MM.1S (cell line): ENCODE measurements around the gene FCHSD2.

Experiments
- DNase-seq: peaks from one replicate; pipeline ENCODE4 v3.0.0-alpha.2; 2015
- H2AFZ ChIP-seq: fragments of 300-600 bp; sonication (generic); 2 replicates; pipeline ENCODE4 v1.6.0; 2016; ENCODE audit warnings: antibody characterized with exemption, low read length
- H3F3A ChIP-seq: fragments of 300-600 bp; sonication (generic); 2 replicates; pipeline ENCODE4 v1.6.1; 2016; ENCODE audit warnings: mild to moderate bottlenecking, antibody characterized with exemption, low read length, moderate library complexity, mixed read lengths; ENCODE audit not compliant: insufficient read depth
- H3K27ac ChIP-seq: fragments of 300-600 bp; sonication (generic); 2 replicates; pipeline ENCODE4 v1.5.1; 2016; ENCODE audit warnings: mild to moderate bottlenecking, low read length
- H3K27me3 ChIP-seq: fragments of 300-600 bp; sonication (generic); replicated peaks from 2 replicates; pipeline ENCODE4 v1.6.0; 2016; ENCODE audit warnings: low read length; ENCODE audit not compliant: insufficient read depth
- H3K36me3 ChIP-seq: fragments of 300-600 bp; sonication (generic); replicated peaks from 2 replicates; pipeline ENCODE4 v1.6.1; 2016; ENCODE audit warnings: mild to moderate bottlenecking, low read length, mixed read lengths; ENCODE audit not compliant: insufficient read depth
- H3K4me1 ChIP-seq: fragments of 300-600 bp; sonication (generic); 2 replicates; pipeline ENCODE4 v1.6.1; 2016; ENCODE audit warnings: low read length, mixed read lengths
- H3K4me2 ChIP-seq: fragments of 300-600 bp; sonication (generic); 2 replicates; pipeline ENCODE4 v1.6.0; 2016; ENCODE audit warnings: low read depth, low read length
- H3K4me3 ChIP-seq: fragments of 300-600 bp; sonication (generic); 2 replicates; pipeline ENCODE4 v1.5.1; 2016; ENCODE audit warnings: low read length, mixed read lengths
- H3K79me2 ChIP-seq: fragments of 300-600 bp; sonication (generic); 2 replicates; pipeline ENCODE4 v1.6.1; 2016; ENCODE audit warnings: mixed run types, low read length, mixed read lengths
- H3K9ac ChIP-seq: fragments of 300-600 bp; sonication (generic); 2 replicates; pipeline ENCODE4 v1.6.1; 2016; ENCODE audit warnings: low read length, mixed read lengths
- H3K9me2 ChIP-seq: fragments of 300-600 bp; sonication (generic); replicated peaks from 2 replicates; pipeline ENCODE4 v1.6.1; 2016; ENCODE audit warnings: mild to moderate bottlenecking, low read length, mixed read lengths; ENCODE audit not compliant: insufficient read depth
- H3K9me3 ChIP-seq: fragments of 300-600 bp; sonication (generic); replicated peaks from 2 replicates; pipeline ENCODE4 v1.6.1; 2016; ENCODE audit warnings: mild to moderate bottlenecking, low read length, mixed read lengths; ENCODE audit not compliant: insufficient read depth
- H4K20me1 ChIP-seq: fragments of 300-600 bp; sonication (generic); 2 replicates; pipeline ENCODE4 v1.6.1; 2016; ENCODE audit warnings: mild to moderate bottlenecking, low read length, moderate library complexity, mixed read lengths; ENCODE audit not compliant: insufficient read depth
- EZH2 ChIP-seq: fragments of 300-600 bp; sonication (generic); optimal IDR thresholded peaks from 2 replicates; pipeline ENCODE3; 2017; ENCODE audit warnings: low read depth, mild to moderate bottlenecking, antibody characterized with exemption, low read length, mixed read lengths
- EZH2phosphoT487 ChIP-seq: fragments of 300-600 bp; sonication (generic); IDR thresholded peaks from 2 replicates; pipeline ENCODE4 v1.6.1; 2018; ENCODE audit warnings: antibody characterized with exemption, low read length
- TF ChIP-seq, protein P1 (sequence below): fragments of 300-600 bp; sonication (generic); IDR thresholded peaks from 2 replicates; pipeline ENCODE4 v1.5.1; 2016; ENCODE audit warnings: antibody characterized with exemption, low read length, mixed read lengths

The FCHSD2 gene

GRCh38 chr11:73173755-73174494 is 31.8 kb upstream of the FCHSD2 start:
- H3K36me3 ChIP-seq: no peaks in the 10 kb centered on the region
- no peak overlapping the region for H3K4me3 ChIP-seq
- H3K9me2 ChIP-seq: no peaks in the 10 kb centered on the region
- H3K4me2 ChIP-seq: no peak overlapping the region
- peaks cover 26% of the 10 kb centered on the region for H3K4me1 ChIP-seq
- no peak overlapping the region for H3K27ac ChIP-seq
- H3F3A ChIP-seq: no peaks in the 10 kb centered on the region
- H3K27me3 ChIP-seq: no peaks in the 10 kb centered on the region
- TF ChIP-seq EZH2phosphoT487 (no peak), EZH2 (no peak)
- TF ChIP-seq, protein P1, sequence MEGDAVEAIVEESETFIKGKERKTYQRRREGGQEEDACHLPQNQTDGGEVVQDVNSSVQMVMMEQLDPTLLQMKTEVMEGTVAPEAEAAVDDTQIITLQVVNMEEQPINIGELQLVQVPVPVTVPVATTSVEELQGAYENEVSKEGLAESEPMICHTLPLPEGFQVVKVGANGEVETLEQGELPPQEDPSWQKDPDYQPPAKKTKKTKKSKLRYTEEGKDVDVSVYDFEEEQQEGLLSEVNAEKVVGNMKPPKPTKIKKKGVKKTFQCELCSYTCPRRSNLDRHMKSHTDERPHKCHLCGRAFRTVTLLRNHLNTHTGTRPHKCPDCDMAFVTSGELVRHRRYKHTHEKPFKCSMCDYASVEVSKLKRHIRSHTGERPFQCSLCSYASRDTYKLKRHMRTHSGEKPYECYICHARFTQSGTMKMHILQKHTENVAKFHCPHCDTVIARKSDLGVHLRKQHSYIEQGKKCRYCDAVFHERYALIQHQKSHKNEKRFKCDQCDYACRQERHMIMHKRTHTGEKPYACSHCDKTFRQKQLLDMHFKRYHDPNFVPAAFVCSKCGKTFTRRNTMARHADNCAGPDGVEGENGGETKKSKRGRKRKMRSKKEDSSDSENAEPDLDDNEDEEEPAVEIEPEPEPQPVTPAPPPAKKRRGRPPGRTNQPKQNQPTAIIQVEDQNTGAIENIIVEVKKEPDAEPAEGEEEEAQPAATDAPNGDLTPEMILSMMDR: no peak
- H4K20me1 ChIP-seq: no peaks in the 10 kb centered on the region
- no peak for DNase-seq
- H3K9me3 ChIP-seq: no peaks in the 10 kb centered on the region
- H3K79me2 ChIP-seq: no peaks in the 10 kb centered on the region
- H2AFZ ChIP-seq: no peak overlapping the region
- H3K9ac ChIP-seq: no peak overlapping the region

DNA sequence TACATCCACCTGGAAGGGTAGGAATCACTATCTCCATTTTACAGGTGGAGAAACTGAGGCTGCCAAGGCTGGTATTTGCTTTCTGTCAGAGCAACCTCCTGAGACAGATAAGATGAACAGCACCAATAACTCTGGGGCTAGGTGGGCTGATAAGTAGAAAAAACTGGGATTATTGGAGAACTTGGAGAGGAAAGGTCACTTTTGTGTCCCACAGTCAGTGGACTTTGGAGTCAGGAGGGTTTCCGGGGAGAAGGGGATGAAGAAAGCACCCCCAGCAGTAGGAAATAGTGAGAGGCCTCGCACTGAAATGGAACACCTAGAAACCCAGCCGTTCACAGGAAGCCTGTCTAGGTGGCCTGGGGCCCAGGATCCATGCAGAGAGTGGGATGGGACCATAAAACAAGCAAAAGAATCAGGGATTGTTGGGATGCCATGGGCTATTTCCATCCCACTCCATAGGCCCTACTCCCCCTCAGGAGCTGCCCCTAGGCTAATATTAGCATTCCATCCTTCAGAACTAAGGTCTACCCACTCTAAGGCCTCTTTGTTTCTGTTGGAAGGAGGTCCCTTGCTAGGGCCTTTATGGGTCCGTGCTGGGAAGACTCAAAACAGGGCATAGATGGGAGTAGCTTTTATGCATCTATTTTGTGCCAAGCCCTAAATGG is 31.0 kb upstream of the FCHSD2 start:
- no peak for TF ChIP-seq EZH2phosphoT487
- TF ChIP-seq, protein P1: no peak
- TF ChIP-seq EZH2: no peak
- Histone ChIP-seq H3F3A (no peaks in the 10 kb centered on the region), H3K4me3 (no peak overlapping the region), H4K20me1 (no peaks in the 10 kb centered on the region), H3K9me2 (no peaks in the 10 kb centered on the region), H3K36me3 (no peaks in the 10 kb centered on the region), H3K9ac (no peak overlapping the region), H3K79me2 (no peaks in the 10 kb centered on the region), H3K27me3 (no peaks in the 10 kb centered on the region), H3K27ac (no peak overlapping the region), H3K4me1 (peaks cover 23% of the 10 kb centered on the region), H2AFZ (no peak overlapping the region), H3K9me3 (no peaks in the 10 kb centered on the region), H3K4me2 (no peak overlapping the region)
- DNase-seq: no peak

DNA sequence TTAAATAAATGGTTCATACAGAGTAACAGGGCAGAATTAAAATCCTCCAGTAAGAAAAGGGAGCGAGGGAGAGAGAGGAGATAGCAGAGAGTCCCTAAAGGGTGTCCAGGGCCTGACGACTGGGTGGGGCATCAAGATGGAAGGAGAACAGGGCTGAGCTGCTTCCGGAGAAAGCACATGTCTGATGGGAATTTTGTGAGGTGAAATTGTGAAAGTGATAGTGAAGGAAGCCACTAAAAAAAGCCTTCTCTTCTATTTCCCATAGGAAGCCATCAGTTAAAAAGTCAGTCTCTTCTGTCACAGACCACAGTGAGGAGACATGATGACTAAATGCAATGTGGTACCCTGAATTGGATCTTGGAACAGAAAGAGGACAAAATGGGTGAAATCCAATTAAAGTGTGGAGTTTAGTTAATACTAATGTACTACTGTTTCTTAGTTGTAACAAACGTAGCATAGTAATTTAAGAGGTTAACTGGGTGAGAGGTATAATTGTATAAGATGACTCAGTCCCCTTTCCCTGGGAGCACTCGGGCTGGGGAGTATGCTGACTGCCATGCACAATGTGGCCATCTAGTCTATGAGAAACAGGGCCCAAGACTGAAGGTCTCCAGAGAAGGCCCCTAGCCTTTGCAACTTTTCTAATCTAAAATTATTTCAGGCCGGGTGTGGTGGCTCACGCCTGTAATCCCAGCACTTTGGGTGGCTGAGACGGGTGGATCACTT is 29.5 kb upstream of the FCHSD2 start:
- H2AFZ ChIP-seq: peak overlapping the region; percentile 7; the same call in 1 of the 2 replicates
- H3K27me3 ChIP-seq: no peaks in the 10 kb centered on the region
- H3K4me1 ChIP-seq: peaks cover 10% of the 10 kb centered on the region
- no peak for DNase-seq
- no peaks in the 10 kb centered on the region for H3K36me3 ChIP-seq
- H3K79me2 ChIP-seq: no peaks in the 10 kb centered on the region
- no peak overlapping the region for H3K27ac ChIP-seq
- no peaks in the 10 kb centered on the region for H4K20me1 ChIP-seq
- no peak overlapping the region for H3K4me3 ChIP-seq
- no peaks in the 10 kb centered on the region for H3F3A ChIP-seq
- no peak overlapping the region for H3K9ac ChIP-seq
- H3K9me2 ChIP-seq: no peaks in the 10 kb centered on the region
- no peak overlapping the region for H3K4me2 ChIP-seq
- TF ChIP-seq EZH2phosphoT487: no peak
- TF ChIP-seq EZH2: no peak
- TF ChIP-seq, protein P1: no peak
- no peaks in the 10 kb centered on the region for H3K9me3 ChIP-seq
